Immature natural killer cell (primary cell): ENCODE results near the gene UBP1. TPM values are rescaled to one million over a fixed set of nuclear protein-coding genes. Genes with fewer than 3 reads are reported as not detected.
"Not testable (repeated sequence)": the region's sequence is repeated elsewhere in the genome, so short reads cannot be mapped to it uniquely, and the experiment has no call there.

Experiments used
- DNase-seq, 3 donors: peaks; one replicate each; pipeline ENCODE4 v3.0.0; 2022; ENCODE audit warnings: mixed read lengths in 1 of 3
- H3K27ac Mint-ChIP-seq, 6 donors: one replicate each; pipeline ENCODE4 v1.8.0; 2020; ENCODE audit warnings: mixed read lengths in 6 of 6, mild to moderate bottlenecking in 5 of 6, inconsistent platforms in 4 of 6, moderate library complexity in 3 of 6
- H3K27me3 Mint-ChIP-seq, 3 donors: one replicate each; pipeline ENCODE4 v1.8.0; 2020 to 2021; ENCODE audit warnings: low read depth in 3 of 3, mild to moderate bottlenecking in 3 of 3, mixed read lengths in 3 of 3, moderate library complexity in 3 of 3, inconsistent platforms in 1 of 3
- H3K36me3 Mint-ChIP-seq, 3 donors: one replicate each; pipeline ENCODE4 v1.8.0; 2020; ENCODE audit warnings: mixed read lengths in 3 of 3, inconsistent platforms in 2 of 3, mild to moderate bottlenecking in 2 of 3
- H3K4me1 Mint-ChIP-seq, 2 donors: one replicate each; pipeline ENCODE4 v1.8.0; 2020; ENCODE audit warnings: inconsistent platforms in 2 of 2, mild to moderate bottlenecking in 2 of 2, mixed read lengths in 2 of 2, moderate library complexity in 1 of 2
- H3K4me3 Mint-ChIP-seq, 5 donors: one replicate each; pipeline ENCODE4 v1.8.0; 2020; ENCODE audit warnings: mild to moderate bottlenecking in 5 of 5, mixed read lengths in 5 of 5, inconsistent platforms in 3 of 5, moderate library complexity in 3 of 5
- H3K9me3 Mint-ChIP-seq, 6 donors: one replicate each; pipeline ENCODE4 v1.8.0; 2020; ENCODE audit warnings: mild to moderate bottlenecking in 6 of 6, mixed read lengths in 6 of 6, inconsistent platforms in 4 of 6, moderate library complexity in 3 of 6
- polyA plus RNA-seq, 3 donors: library from polyadenylated mRNA; unstranded; fragments of 300-500 nt; fragmentation: Illumina TruSeq; gene quantifications; one replicate each; pipeline ENCODE4 v1.2.3, GENCODE V29; 2021

The UBP1 gene
- polyA plus RNA-seq, 3 donors from 2014 or later, result 9.5 to 12.4 (median 10.3) TPM

DNA sequence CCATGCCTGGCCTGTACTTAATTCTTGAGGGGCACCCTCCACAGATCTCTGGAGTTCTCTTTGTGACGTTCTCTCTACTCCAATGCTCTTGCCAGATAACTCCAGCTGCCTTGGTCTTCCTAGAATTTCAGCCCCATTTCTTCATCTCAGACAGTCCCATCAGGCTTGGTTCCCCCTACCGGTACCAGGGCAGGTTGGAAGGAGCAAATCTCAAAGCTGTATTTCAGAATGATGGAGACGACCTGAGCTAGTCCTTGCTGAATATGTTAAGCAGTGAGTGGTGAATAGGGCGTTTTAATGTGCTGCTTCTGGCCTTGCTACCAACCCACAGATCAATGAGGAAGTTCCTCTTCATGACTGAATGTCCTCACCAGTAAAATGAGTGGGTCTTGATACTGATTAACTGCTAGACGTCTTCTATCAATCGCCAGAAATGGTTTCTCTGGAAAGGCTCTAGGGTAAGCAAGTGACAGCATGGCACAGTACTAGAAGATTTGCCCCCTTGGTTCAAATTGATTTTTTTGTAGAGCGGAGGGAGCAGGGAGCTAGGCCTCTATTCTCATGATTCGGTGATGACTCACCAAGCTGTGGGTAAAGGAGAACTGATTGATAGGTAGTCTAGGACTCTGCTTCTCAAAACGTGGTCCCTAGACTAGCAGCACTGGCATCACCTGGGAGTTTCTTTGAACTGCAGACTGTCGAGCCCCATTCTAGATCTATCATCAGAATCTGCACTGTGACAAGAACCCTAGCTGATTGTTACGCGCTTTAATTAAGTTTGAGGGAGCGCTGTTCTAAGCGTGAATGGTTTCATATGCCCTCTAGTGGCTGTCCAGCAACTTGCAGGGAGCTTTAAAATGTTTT is 67.8 kb downstream of the UBP1 start:
- Mint-ChIP-seq H3K27ac (no peak overlapping the region), H3K36me3 (no peaks in the 10 kb centered on the region), H3K9me3 (no peaks in the 10 kb centered on the region), H3K4me1 (peaks cover 0 to 7% of the 10 kb centered on the region in 2 donors), H3K4me3 (no peak overlapping the region), H3K27me3 (peaks cover 0 to 12% (median 2%) of the 10 kb centered on the region in 3 donors)
- peak; percentile 13 to 26 (median 20) for DNase-seq

DNA sequence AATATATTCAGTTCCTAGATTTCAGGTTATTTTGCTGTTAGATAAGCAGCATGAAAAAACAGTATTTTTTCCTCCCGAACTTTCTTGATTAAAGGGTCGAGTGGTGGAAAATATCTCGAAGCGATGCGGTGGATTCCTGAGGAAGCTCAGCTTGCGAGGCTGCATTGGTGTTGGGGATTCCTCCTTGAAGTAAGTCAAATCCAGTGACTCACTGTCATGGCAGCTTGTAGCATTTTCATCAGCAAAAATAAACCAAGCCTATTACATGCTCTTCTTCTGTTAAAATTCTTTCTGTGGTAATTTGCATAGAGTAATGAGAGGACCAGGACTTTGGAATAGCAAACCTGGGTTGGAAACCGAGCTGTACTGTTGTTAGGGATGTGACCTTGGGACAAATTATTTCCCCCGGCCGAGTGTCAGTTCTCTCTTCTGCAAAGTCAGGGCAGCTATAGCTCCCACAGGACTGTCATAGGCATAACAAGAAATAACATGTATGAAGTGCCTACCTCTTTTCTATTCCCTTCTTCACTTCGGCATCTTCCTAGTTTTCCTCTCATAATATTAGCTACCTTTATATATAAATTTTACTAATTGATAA is 75.6 kb downstream of the UBP1 start:
- DNase-seq, result no peak
- no peaks in the 10 kb centered on the region for H3K4me1 Mint-ChIP-seq
- no peak overlapping the region for H3K27ac Mint-ChIP-seq
- H3K9me3 Mint-ChIP-seq, result no peaks in the 10 kb centered on the region
- H3K36me3 Mint-ChIP-seq, result no peaks in the 10 kb centered on the region
- H3K27me3 Mint-ChIP-seq, result peaks cover 0 to 7% (median 2%) of the 10 kb centered on the region in 3 donors
- H3K4me3 Mint-ChIP-seq, result no peak overlapping the region

- DNase-seq, result no peak
- no peaks in the 10 kb centered on the region for H3K4me1 Mint-ChIP-seq
- no peak overlapping the region for H3K4me3 Mint-ChIP-seq
- H3K27me3 Mint-ChIP-seq, result peaks cover 0 to 4% (median 2%) of the 10 kb centered on the region in 3 donors
- H3K36me3 Mint-ChIP-seq, result no peaks in the 10 kb centered on the region
- H3K9me3 Mint-ChIP-seq, result no peaks in the 10 kb centered on the region
- no peak overlapping the region for H3K27ac Mint-ChIP-seq
Measured at GRCh38 chr3:33364060-33364459, 76.1 kb downstream of the UBP1 start.

DNA sequence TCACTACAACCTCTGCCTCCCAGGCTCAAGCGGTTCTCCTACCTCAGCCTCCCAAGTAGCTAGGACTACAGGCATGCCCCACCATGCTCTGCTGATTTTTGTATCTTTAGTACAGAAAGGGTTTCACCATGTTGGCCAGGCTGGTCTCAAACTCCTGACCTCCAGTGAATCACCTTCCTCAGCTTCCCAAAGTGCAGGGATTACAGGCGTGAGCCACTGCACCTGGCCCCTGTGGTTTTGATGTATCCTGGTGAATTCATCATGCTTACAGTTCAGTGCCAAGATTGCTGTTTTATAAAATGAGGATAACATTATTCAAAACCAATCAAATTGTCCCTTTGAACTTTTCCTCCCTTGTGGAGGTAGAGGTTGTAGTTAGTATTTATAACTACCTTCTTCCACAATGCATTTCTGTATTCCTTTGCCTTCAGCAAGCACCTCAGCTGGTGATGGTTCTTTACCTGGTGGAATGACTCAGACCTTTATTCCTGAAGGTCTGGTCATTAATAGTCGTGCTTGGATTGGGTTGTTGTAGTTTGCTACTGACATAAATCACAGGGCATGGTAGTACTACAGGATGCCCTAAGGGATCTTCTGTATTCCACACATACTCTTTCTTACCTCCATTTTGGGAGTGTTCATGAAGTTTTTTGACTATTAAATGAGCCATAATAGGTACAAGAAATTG is 76.9 kb downstream of the UBP1 start:
- Mint-ChIP-seq H3K9me3 (no peaks in the 10 kb centered on the region), H3K36me3 (no peaks in the 10 kb centered on the region), H3K27ac (no peak overlapping the region), H3K4me3 (no peak overlapping the region), H3K4me1 (no peaks in the 10 kb centered on the region), H3K27me3 (peaks cover 0 to 2% (median 0%) of the 10 kb centered on the region in 3 donors)
- no peak for DNase-seq

DNA sequence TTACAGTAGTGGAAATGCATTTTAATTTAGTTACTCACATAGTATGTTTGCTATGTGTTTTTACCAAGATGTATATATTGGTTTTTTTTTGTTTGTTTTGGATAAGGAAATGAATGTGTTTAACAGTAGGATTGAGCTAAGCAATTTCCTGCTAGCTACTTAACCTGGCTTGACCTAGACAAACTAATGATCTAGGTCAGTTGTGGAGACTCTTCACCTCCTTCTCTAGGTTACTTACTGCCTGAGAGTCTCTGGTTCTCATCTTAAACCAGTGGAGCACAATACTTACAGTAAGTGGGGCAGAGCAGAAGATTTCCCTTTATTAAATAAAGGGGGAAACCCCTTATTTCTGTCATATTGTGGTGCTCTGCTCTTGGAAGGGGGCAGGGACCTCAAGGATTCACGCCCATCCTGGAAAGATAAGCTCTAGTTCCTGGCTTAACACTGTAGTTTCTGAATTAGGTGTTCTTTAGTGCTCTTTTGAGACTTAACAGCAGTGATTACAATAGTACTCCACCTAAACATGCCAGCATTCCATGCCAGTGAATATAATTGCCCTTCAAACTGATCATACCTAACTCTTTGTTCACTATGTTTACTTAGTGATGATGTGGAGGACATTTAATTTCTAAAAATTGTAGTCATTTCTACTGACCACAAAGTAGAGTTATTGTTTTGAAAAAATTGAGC is 79.9 kb downstream of the UBP1 start:
- no peaks in the 10 kb centered on the region for H3K4me1 Mint-ChIP-seq

GRCh38 chr3:33358172-33358781 is 81.9 kb downstream of the UBP1 start:
- Mint-ChIP-seq H3K4me1 (no peaks in the 10 kb centered on the region), H3K27me3 (peaks cover 0 to 4% (median 3%) of the 10 kb centered on the region in 3 donors), H3K9me3 (no peaks in the 10 kb centered on the region), H3K36me3 (no peaks in the 10 kb centered on the region), H3K27ac (no peak overlapping the region), H3K4me3 (no peak overlapping the region)
- no peak for DNase-seq

More for the DNA sequence above, 79.9 kb downstream of the UBP1 start:
- Mint-ChIP-seq H3K9me3 (no peaks in the 10 kb centered on the region), H3K36me3 (no peaks in the 10 kb centered on the region), H3K4me3 (no peak overlapping the region), H3K27ac (no peak overlapping the region), H3K27me3 (no peaks in the 10 kb centered on the region)
- no peak for DNase-seq

- Mint-ChIP-seq H3K27me3 (peaks cover 0 to 4% (median 3%) of the 10 kb centered on the region in 3 donors), H3K4me1 (no peaks in the 10 kb centered on the region)
Measured at GRCh38 chr3:33355611-33356010, 84.6 kb downstream of the UBP1 start.

DNA sequence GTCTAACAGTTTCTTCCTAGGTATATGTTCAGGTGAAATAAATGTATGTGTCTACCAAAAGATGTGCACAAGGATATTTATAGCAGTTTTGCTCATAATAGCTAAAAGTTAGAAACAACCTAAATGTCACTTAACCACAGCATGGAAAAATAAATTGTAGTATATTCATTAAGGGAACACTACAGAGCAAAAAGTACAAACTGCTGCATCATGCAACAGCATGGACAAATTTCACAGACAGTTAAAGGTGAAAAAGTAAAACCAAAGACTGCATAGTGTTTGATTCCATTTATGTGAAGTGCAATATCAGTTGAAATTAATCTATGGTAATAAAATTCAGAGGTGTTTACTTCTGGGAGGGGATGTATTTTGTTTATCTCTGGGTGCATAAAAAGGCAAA is 100.4 kb downstream of the UBP1 start:
- H3K27ac Mint-ChIP-seq, result no peak overlapping the region
- H3K9me3 Mint-ChIP-seq, result peaks cover 0 to under 1% (median 0%) of the 10 kb centered on the region in 6 donors
- H3K4me3 Mint-ChIP-seq, result no peak overlapping the region
- H3K27me3 Mint-ChIP-seq, result peaks cover 0 to 4% (median 2%) of the 10 kb centered on the region in 3 donors
- H3K36me3 Mint-ChIP-seq, result no peaks in the 10 kb centered on the region
- no peaks in the 10 kb centered on the region for H3K4me1 Mint-ChIP-seq
- no peak for DNase-seq

More at GRCh38 chr3:33355611-33356010, 84.6 kb downstream of the UBP1 start:
- no peak overlapping the region for H3K4me3 Mint-ChIP-seq
- DNase-seq, result no peak
- no peak overlapping the region for H3K27ac Mint-ChIP-seq
- H3K9me3 Mint-ChIP-seq, result no peaks in the 10 kb centered on the region
- H3K36me3 Mint-ChIP-seq, result no peaks in the 10 kb centered on the region

DNA sequence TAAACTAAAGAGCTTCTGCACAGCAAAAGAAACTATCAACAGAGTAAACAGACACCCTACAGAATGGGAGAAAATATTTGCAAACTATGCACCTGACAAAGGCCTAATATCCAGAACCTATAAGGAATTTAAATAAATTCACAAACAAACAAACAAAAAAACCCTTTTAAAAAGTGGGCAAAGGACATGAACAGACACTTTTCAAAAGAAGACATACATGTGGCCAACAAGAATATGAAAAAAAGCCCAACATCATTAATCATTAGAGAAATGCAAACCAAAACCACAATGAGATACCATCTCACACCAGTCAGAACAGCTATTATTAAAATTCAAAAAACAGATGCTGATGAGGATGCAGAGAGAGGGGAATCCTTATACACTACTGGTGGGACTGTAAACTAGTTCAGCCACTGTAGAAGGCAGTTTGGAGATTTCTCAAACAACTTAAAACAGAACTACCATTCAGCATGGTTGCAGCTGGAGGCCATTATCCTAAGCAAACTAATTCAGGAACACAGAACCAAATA is 101.2 kb downstream of the UBP1 start:
- not testable (repeated sequence) for H3K27me3 Mint-ChIP-seq, DNase-seq, H3K4me1 Mint-ChIP-seq, H3K27ac Mint-ChIP-seq, H3K36me3 Mint-ChIP-seq, H3K4me3 Mint-ChIP-seq, H3K9me3 Mint-ChIP-seq

Other genes starting within 250 kb of the UBP1 start
- gene SUSD5, start 221.6 kb downstream of the UBP1 start, polyA plus RNA-seq, result not detected
- gene FBXL2, start 163.0 kb downstream of the UBP1 start, polyA plus RNA-seq, result under 1 TPM in 2 of 3 donors, not detected in 1; 0.07 to 0.11 TPM